ENCODE results near the gene EPHA10.
"Not testable (repeated sequence)": the region's sequence is repeated elsewhere in the genome, so short reads cannot be mapped to it uniquely, and the experiment has no call there.

The EPHA10 gene

GRCh38 chr1:37716321-37716720 lies 48.6 kb downstream of the EPHA10 start:
- no peak for DNase-seq (ENCODE audit: low spot score)

GRCh38 chr1:37714689-37715088 lies 50.2 kb downstream of the EPHA10 start:
- DNase-seq (ENCODE audit: low spot score): no peak

- no peak for DNase-seq (ENCODE audit: low spot score)
These were observed 50.7 kb downstream of the EPHA10 start for GRCh38 chr1:37714226-37714625.

GRCh38 chr1:37708471-37708870 lies 56.4 kb downstream of the EPHA10 start:
- no peak for DNase-seq (ENCODE audit: low spot score)

- no peak for DNase-seq (ENCODE audit: low spot score)
These were observed 59.5 kb downstream of the EPHA10 start for GRCh38 chr1:37705399-37705798.

GRCh38 chr1:37704966-37705365 lies 60.0 kb downstream of the EPHA10 start:
- no peak for DNase-seq (ENCODE audit: low spot score)

GRCh38 chr1:37703061-37703460 lies 61.9 kb downstream of the EPHA10 start:
- no peak for DNase-seq (ENCODE audit: low spot score)

GRCh38 chr1:37701051-37701450 lies 63.9 kb downstream of the EPHA10 start:
- DNase-seq (ENCODE audit: low spot score): no peak

- no peak for DNase-seq (ENCODE audit: low spot score)
These were observed 65.8 kb downstream of the EPHA10 start for GRCh38 chr1:37699147-37699546.

- no peak for DNase-seq (ENCODE audit: low spot score)
These were observed 67.2 kb downstream of the EPHA10 start for GRCh38 chr1:37697737-37698136.

GRCh38 chr1:37697090-37697489 lies 67.8 kb downstream of the EPHA10 start:
- DNase-seq (ENCODE audit: low spot score): no peak

- no peak for DNase-seq (ENCODE audit: low spot score)
These were observed 72.1 kb downstream of the EPHA10 start for GRCh38 chr1:37692834-37693175.

GRCh38 chr1:37692078-37692833 lies 72.7 kb downstream of the EPHA10 start, which contains the start of gene CDCA8:
Gene CDCA8, plus strand, starts transcription at chr1:37692516. Its CDS starts 175 bp downstream, at chr1:37692691.
- peak; percentile 97 for DNase-seq (ENCODE audit: low spot score)

- DNase-seq (ENCODE audit: low spot score): peak; percentile 29
These were observed 73.3 kb downstream of the EPHA10 start for GRCh38 chr1:37691497-37692077.

GRCh38 chr1:37688926-37689325 lies 76.0 kb downstream of the EPHA10 start:
- DNase-seq (ENCODE audit: low spot score): no peak

GRCh38 chr1:37687764-37688163 lies 77.2 kb downstream of the EPHA10 start:
- not testable (repeated sequence) for DNase-seq (ENCODE audit: low spot score)

- no peak for DNase-seq (ENCODE audit: low spot score)
These were observed 79.2 kb downstream of the EPHA10 start for GRCh38 chr1:37685722-37686121.

- DNase-seq (ENCODE audit: low spot score): not testable (repeated sequence)
These were observed 80.7 kb downstream of the EPHA10 start for GRCh38 chr1:37684182-37684581.

GRCh38 chr1:37682334-37682987 lies 82.5 kb downstream of the EPHA10 start:
- peak; percentile 73 for DNase-seq (ENCODE audit: low spot score)

- DNase-seq (ENCODE audit: low spot score): no peak
These were observed 84.0 kb downstream of the EPHA10 start for GRCh38 chr1:37680933-37681332.

GRCh38 chr1:37677808-37678207 lies 87.1 kb downstream of the EPHA10 start:
- DNase-seq (ENCODE audit: low spot score): no peak

- DNase-seq (ENCODE audit: low spot score): no peak
These were observed 87.8 kb downstream of the EPHA10 start for GRCh38 chr1:37677143-37677439.

Measured in kidney capillary endothelial cell (primary cell).